Upper lobe of left lung (tissue), 4 donors: Measurements from ENCODE around the gene MADD.

Source experiments
- EP300 ChIP-seq, 4 donors: sonication (generic); formaldehyde crosslinking; IDR thresholded peaks; one replicate each; pipeline ENCODE4 v1.5.1; 2017; ENCODE audit warnings: antibody characterized with exemption in 4 of 4, control low read depth in 2 of 4
- POLR2A ChIP-seq, 4 donors: fragments of 450-650 bp; IDR thresholded peaks; one replicate each; pipeline ENCODE4 v1.5.1; 2016 to 2017; ENCODE audit warnings: antibody characterized with exemption in 4 of 4, mild to moderate bottlenecking in 2 of 4
- POLR2AphosphoS5 ChIP-seq, 2 donors: sonication (generic); formaldehyde crosslinking; IDR thresholded peaks; one replicate each; pipeline ENCODE4 v1.5.1; 2017; ENCODE audit warnings: antibody characterized with exemption in 2 of 2
- TF ChIP-seq, protein P1 (sequence below), 6 experiments: fragments of 450-650 bp in 4 of 6; fragments of 200-600 bp in 2 of 6; sonication (generic) in 2 of 6; IDR thresholded peaks; one replicate each; pipeline ENCODE4 v1.5.1; 2016 to 2019; ENCODE audit warnings: antibody characterized with exemption in 6 of 6

DNA sequence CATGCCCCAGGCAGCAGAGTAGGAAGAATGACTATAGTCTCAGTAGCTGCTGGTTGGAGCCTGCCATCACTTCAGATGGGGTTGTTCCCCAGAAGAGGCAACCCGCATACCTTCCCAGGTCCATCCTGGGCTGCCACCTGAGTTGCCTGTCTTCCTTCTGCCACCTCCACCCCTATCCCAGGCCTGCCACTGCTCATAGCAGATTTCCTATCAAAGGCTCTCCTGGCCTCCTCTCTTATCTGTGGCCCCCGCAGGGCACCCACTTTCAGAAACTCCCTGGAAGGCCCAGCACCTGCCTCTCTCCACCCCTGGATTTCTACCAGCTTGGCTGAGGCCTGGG lies 12.8 kb upstream of the MADD start:
- TF ChIP-seq, protein P1, sequence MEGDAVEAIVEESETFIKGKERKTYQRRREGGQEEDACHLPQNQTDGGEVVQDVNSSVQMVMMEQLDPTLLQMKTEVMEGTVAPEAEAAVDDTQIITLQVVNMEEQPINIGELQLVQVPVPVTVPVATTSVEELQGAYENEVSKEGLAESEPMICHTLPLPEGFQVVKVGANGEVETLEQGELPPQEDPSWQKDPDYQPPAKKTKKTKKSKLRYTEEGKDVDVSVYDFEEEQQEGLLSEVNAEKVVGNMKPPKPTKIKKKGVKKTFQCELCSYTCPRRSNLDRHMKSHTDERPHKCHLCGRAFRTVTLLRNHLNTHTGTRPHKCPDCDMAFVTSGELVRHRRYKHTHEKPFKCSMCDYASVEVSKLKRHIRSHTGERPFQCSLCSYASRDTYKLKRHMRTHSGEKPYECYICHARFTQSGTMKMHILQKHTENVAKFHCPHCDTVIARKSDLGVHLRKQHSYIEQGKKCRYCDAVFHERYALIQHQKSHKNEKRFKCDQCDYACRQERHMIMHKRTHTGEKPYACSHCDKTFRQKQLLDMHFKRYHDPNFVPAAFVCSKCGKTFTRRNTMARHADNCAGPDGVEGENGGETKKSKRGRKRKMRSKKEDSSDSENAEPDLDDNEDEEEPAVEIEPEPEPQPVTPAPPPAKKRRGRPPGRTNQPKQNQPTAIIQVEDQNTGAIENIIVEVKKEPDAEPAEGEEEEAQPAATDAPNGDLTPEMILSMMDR (IDR thresholded peaks at IDR 0.05) = no peak
- TF ChIP-seq POLR2A (IDR thresholded peaks at IDR 0.05) (no peak), EP300 (IDR thresholded peaks at IDR 0.05) (no peak), POLR2AphosphoS5 (IDR thresholded peaks at IDR 0.05) (no peak)
